Fibroblast of mammary gland (primary cell): Measurements from ENCODE around the gene FAM81A.
"Not testable (repeated sequence)": the region's sequence is repeated elsewhere in the genome, so short reads cannot be mapped to it uniquely, and the experiment has no call there.

ENCODE experiments used
- DNase-seq: peaks from one replicate; pipeline ENCODE4 v3.0.0-alpha.2; 2010; ENCODE audit warnings: low read depth
- H3K4me3 ChIP-seq: 2 replicates; pipeline ENCODE4 v1.5.1; 2011; ENCODE audit warnings: low read depth, mild to moderate bottlenecking, low read length, moderate library complexity; ENCODE audit not compliant: control insufficient read depth
- TF ChIP-seq, protein P1 (sequence below): conservative IDR thresholded peaks from 2 replicates; pipeline ENCODE4 v1.5.1; 2011; ENCODE audit warnings: low read depth, low read length, inconsistent platforms; ENCODE audit not compliant: control insufficient read depth, insufficient read depth

The FAM81A gene

GRCh38 chr15:59523702-59524101, 85.7 kb downstream of the FAM81A start:
- no peak for DNase-seq
- H3K4me3 ChIP-seq: no peak overlapping the region
- TF ChIP-seq, protein P1, sequence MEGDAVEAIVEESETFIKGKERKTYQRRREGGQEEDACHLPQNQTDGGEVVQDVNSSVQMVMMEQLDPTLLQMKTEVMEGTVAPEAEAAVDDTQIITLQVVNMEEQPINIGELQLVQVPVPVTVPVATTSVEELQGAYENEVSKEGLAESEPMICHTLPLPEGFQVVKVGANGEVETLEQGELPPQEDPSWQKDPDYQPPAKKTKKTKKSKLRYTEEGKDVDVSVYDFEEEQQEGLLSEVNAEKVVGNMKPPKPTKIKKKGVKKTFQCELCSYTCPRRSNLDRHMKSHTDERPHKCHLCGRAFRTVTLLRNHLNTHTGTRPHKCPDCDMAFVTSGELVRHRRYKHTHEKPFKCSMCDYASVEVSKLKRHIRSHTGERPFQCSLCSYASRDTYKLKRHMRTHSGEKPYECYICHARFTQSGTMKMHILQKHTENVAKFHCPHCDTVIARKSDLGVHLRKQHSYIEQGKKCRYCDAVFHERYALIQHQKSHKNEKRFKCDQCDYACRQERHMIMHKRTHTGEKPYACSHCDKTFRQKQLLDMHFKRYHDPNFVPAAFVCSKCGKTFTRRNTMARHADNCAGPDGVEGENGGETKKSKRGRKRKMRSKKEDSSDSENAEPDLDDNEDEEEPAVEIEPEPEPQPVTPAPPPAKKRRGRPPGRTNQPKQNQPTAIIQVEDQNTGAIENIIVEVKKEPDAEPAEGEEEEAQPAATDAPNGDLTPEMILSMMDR: no peak

DNA sequence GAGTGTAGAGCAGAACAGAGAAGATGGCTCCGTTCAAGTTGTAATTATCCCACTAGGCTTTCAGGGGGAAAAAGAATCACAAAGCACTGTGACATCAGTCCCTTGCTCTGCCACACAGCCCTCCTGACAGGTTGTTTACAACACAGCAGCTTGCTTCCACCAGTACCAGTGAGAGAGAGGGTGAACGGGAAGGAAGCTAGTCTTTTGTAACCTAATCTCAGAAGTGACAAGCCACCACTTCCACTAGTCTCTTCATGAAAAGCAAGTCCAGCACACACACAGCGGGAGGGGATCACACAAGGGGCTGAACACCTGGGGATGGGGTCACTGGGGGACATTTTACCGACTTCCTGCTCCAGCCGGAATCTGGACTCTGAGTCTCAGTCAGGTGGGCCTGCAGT, 86.3 kb downstream of the FAM81A start:
- no peak for DNase-seq
- TF ChIP-seq, protein P1: no peak
- no peak overlapping the region for H3K4me3 ChIP-seq

DNA sequence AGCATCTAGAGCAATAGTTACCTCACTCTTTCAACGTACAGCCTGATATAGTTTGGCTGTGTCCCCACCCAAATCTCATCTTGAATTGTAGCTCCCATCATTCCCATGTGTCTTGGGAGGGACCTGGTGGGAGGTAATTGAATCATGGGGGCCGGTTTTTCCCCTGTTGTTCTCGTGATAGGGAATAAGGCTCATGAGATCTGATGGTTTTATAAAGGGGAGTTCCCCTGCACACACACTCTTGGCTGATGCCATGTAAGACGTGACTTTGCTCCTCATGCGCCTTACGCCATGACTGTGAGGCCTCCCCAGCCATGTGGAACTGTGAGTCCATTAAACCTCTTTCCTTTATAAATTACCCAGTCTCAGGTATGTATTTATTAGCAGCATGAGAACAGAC, 88.5 kb downstream of the FAM81A start:
- not testable (repeated sequence) for DNase-seq, H3K4me3 ChIP-seq

DNA sequence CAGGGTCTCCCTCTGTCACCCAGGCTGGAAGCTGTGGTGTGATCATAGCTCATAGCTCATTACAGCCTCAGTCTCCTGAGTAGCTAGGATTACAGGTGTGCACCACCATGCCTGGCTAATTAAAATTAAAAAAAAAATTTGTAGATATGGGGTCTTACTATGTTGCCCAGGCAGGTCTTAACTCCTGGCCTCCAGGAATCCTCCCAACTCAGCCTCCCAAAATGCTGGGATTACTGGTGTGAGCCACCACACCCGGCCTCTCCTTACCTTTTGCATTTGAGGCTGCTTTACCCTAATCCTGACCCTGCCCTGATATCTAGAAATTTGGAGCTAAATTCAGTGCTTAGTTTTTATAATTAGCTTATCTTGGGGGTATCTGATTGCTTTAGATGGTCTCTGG, 90.4 kb downstream of the FAM81A start:
- TF ChIP-seq, protein P1: no peak
- no peak overlapping the region for H3K4me3 ChIP-seq
- no peak for DNase-seq

- TF ChIP-seq, protein P1: peak; percentile 80
- H3K4me3 ChIP-seq: no peak overlapping the region
- DNase-seq: peak; percentile 83
Measured at GRCh38 chr15:59528961-59529402, 91.0 kb downstream of the FAM81A start.

- no peak for DNase-seq
- TF ChIP-seq, protein P1: no peak
- no peak overlapping the region for H3K4me3 ChIP-seq
Measured at GRCh38 chr15:59531066-59531675, 93.2 kb downstream of the FAM81A start.

DNA sequence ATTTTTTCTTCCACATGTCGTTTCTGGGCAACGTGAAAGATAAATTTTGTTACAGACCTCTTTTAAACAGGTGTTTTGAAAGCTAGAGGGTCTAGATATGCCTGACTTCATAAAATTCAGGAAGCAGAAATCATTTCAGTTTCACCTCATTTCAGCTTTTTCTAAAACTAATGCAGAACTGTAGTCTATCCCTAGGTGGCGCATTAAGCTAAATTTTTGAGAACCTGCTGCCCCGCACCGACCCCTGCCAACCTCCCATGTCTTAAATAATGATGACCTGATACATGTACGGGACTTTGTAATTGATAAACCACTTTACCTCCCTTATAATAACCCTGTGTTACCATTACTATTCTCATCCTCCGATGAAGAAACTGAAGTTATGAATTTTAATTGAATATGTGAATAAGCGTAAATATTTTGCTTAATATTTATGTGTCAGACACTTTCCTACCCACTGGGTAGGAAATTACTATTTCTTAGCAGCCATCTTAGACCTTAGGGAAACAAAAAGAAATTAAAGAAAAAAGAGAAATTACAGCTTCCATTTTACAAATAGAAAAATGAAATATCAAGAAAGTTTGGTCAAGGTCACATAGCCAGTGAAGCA, 94.9 kb downstream of the FAM81A start:
- TF ChIP-seq, protein P1: peak; percentile 76
- no peak overlapping the region for H3K4me3 ChIP-seq
- peak; percentile 46 for DNase-seq
